HT-29 (cell line): ENCODE measurements around the gene DCLK2. TPM values are rescaled to one million over a fixed set of nuclear protein-coding genes. Genes with fewer than 3 reads are reported as not detected.

Experiments
- DNase-seq: peaks from one replicate; pipeline ENCODE4 v3.0.0-alpha.2; 2015; ENCODE audit warnings: low spot score
- total RNA-seq: library from RNA; depleted of rRNA; stranded (reverse); fragments of >200 nt; shearing (Covaris generic); gene quantifications from 2 replicates; pipeline ENCODE4 v1.2.3, GENCODE V29; 2014

DCLK2 gene
- total RNA-seq, 1 experiment from 2014 or later = not detected

- no peak for DNase-seq
Observed at GRCh38 chr4:150259861-150260567, 181.8 kb downstream of the DCLK2 start.

DNA sequence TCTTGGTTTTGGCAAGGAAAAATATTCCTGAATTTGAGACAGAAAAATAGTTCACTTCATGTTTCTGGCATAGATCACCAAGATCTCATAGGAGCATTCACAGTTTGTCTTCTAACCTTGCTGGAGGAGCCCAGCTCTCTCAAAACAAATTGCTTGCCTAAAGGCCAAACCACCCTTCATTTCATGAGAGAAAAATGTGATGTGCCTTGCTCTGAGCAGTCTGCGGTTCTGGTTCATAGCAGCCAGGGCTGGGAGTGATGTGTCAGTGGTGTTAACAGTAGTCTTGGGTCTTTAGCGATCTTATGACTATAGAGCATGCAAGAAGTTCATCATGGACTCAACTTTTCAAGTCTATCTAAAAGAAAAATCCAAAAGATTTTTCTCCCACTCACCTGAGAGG is 183.3 kb downstream of the DCLK2 start:
- no peak for DNase-seq

GRCh38 chr4:150262611-150263010 is 184.4 kb downstream of the DCLK2 start:
- no peak for DNase-seq

GRCh38 chr4:150264595-150265161 is 186.4 kb downstream of the DCLK2 start:
- no peak for DNase-seq

DNA sequence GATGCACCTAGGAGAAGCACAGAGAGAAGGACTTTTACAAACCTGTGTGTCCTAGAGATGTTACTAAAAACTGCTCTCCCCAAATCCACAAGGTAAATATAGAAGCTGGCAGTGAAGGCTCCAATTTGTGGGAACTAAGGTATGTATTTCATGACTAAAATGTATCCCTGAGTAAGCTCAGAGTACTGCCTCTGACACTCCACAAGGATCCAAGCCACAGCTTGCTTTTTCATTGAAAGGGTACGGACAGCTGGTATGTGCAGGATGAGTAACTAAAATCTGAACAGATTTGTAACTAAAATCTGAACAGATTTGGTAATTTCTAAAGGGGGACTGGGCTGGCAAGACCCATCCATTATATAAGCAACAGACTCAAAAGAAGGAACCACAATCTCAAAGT is 187.6 kb downstream of the DCLK2 start:
- no peak for DNase-seq

DNA sequence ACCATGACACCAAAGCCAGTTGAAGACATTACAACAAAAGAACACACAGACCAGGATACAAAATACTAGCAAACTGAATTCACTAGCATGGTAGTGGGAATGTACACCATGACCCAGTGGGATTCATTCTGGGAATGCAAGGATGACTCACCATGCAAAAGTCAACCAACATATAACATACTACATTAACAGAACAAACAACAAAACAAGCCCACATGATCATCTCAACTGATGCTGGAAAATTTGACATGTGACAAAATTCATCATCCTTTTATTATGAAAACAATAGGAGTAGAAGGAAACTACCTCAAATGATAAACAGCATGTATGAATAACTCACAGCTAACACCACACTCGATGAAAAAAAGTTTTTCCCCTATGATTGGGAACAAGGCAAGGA is 190.2 kb downstream of the DCLK2 start:
- no peak for DNase-seq

- DNase-seq = no peak
Observed at GRCh38 chr4:150278206-150278605, 200.0 kb downstream of the DCLK2 start.

- no peak for DNase-seq
Observed at GRCh38 chr4:150280081-150280895, 202.0 kb downstream of the DCLK2 start.

GRCh38 chr4:150280975-150281374 is 202.7 kb downstream of the DCLK2 start:
- no peak for DNase-seq

DNA sequence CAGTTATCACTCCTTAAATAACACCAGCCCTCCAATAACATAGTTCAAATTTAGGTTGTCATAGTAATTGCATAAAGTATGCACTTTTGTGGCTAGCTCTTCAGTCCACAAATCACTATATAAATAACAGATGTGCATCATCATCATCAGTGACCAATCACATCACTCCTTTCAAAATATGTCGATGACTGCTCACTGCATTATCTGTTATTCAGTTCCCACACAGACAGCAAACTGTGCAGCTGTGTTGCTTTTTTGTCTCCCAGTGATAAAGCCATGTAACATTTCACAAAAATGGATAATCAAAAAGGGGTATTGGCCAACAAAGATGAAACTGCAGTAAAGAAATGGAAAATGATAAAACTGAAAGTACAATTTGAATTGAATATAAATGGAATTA is 205.4 kb downstream of the DCLK2 start:
- no peak for DNase-seq

DNA sequence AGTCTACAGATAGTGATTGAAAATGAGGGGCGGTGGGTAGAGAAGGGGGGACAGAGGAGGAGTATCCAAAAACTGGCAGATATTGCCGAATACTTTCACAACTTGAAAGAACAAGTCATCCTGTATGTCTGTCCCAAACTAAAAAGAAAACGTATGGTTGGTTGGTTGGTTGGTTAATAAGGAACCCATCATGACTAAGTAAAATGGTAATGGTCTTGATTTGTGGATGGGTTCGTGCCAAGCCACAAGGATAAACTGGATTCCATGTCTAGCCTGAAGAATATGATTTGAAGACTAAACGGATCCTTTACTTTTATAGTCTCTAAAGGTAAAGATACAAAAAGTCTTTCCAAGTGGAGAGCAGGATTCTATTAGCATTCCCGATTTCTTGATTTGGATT is 208.4 kb downstream of the DCLK2 start:
- no peak for DNase-seq

GRCh38 chr4:150289198-150289597 is 211.0 kb downstream of the DCLK2 start:
- no peak for DNase-seq

DNA sequence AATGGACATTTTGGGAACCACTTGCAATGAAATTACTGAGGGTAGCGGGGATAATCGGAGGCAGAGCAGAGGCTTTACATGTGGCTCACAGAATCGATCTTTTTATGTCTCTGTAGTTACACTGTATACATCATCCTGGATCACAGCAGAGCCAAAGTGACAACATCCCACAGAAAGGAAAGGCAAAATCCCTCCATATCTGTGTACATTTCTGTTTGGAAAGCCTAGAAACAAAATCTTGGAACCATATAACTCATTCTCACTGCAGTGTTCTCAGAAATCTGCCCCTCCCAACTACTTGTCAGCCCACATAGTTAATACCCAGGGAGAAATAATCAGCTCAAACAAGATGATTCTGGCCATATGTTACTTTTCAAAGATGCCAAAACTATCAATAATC is 211.6 kb downstream of the DCLK2 start:
- no peak for DNase-seq

GRCh38 chr4:150297861-150298474 is 219.7 kb downstream of the DCLK2 start:
- DNase-seq = peak; percentile 74

DNA sequence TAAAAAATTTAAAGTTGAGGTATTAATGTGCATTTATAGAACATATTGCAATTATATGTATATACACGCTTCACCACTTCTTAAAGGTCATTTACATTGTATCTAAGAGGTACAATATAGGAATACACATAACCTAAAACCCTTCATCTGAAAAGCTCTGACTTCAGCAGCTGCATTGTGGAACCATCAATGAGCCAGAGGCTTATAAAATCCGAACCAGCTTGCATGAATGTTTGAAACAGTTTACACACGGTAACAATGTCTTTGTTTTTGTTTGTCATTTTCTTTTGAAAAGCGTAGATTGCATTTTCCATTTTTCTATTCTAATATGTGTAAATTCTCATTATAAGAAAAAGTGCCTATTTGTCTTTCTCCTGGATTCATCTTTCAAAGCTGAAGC is 221.6 kb downstream of the DCLK2 start:
- no peak for DNase-seq

DNA sequence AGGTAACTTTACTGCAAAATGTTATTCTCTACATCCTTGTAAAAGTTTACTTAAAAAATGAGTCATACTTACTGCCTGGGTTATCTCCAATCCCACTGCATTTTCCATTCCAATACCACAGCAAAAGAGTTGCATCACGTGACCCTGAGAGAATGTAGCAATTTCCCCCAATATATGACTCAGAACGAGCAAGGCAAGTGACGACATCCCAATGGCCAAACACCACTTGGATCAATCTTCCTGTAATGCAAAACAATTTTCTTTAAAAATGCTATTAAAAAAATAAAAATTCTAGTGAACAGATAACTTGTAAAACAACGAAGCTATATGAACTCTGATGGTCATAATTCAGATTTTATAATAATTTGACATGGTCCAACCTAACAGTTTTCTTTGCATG is 224.3 kb downstream of the DCLK2 start:
- DNase-seq = no peak

- DNase-seq = no peak
Observed at GRCh38 chr4:150305995-150306394, 227.8 kb downstream of the DCLK2 start.

DNA sequence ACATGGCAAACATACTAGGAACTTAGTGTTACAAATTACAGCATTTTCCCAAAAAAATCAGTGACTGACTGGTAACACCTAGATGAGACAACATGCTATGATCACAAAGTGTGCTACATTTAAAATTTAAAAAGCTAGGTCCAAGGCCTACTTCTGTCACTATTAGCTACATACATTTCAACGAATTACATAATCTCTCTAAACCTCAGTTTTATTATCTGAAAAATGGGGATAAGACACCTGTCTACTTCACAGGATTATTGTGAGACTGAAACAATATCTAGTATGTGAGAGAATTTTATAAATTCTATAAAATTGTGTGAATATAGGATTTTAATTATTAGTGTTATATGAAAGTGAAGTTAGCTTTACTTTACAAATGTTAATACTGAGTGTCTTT is 228.5 kb downstream of the DCLK2 start:
- no peak for DNase-seq
